T-helper 1 cell treated with Interleukin-12 subunit alpha and Interleukin-12 subunit beta and Interleukin-4 antibody, amounts not matched to agents 30 μg/mL and 1 μg/mL, for 36 hours (primary cell): ENCODE data around the gene OR4F17.
"Not testable (repeated sequence)": the region's sequence is repeated elsewhere in the genome, so short reads cannot be mapped to it uniquely, and the experiment has no call there.

Source experiments
- H3K27ac Mint-ChIP-seq: one replicate; pipeline ENCODE4 v1.8.0; 2021; ENCODE audit warnings: mild to moderate bottlenecking, mixed read lengths
- H3K27me3 Mint-ChIP-seq: one replicate; pipeline ENCODE4 v1.8.0; 2021; ENCODE audit warnings: low read depth, mixed read lengths
- H3K36me3 Mint-ChIP-seq: one replicate; pipeline ENCODE4 v1.8.0; 2021; ENCODE audit warnings: low read depth, mixed read lengths
- H3K4me1 Mint-ChIP-seq: one replicate; pipeline ENCODE4 v1.8.0; 2021; ENCODE audit warnings: low read depth, mixed read lengths
- H3K4me3 Mint-ChIP-seq: one replicate; pipeline ENCODE4 v1.8.0; 2021; ENCODE audit warnings: mild to moderate bottlenecking, moderate library complexity, mixed read lengths
- H3K9me3 Mint-ChIP-seq: one replicate; pipeline ENCODE4 v1.8.0; 2021; ENCODE audit warnings: mixed read lengths

OR4F17 gene, protein sequence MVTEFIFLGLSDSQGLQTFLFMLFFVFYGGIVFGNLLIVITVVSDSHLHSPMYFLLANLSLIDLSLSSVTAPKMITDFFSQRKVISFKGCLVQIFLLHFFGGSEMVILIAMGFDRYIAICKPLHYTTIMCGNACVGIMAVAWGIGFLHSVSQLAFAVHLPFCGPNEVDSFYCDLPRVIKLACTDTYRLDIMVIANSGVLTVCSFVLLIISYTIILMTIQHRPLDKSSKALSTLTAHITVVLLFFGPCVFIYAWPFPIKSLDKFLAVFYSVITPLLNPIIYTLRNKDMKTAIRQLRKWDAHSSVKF

DNA sequence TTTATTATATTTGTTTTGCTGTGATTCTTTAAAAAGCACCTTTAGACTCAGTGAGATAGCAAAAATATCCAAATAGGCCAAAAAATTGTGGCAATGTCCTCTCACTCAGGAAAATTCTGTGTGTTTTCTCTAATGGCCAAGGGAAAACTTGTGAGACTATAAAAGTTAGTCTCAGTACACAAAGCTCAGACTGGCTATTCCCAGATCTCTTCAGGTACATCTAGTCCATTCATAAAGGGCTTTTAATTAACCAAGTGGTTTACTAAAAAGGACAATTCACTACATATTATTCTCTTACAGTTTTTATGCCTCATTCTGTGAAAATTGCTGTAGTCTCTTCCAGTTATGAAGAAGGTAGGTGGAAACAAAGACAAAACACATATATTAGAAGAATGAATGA is at the start of gene OR4F17:
OR4F17 (plus strand) TSS at position 301 of the 400 bp plus-strand sequence. CDS start 3,575 bp downstream, outside the sequence.
- H3K4me1 Mint-ChIP-seq, H3K4me3 Mint-ChIP-seq, H3K27ac Mint-ChIP-seq, H3K9me3 Mint-ChIP-seq, H3K27me3 Mint-ChIP-seq, H3K36me3 Mint-ChIP-seq: not testable (repeated sequence)

DNA sequence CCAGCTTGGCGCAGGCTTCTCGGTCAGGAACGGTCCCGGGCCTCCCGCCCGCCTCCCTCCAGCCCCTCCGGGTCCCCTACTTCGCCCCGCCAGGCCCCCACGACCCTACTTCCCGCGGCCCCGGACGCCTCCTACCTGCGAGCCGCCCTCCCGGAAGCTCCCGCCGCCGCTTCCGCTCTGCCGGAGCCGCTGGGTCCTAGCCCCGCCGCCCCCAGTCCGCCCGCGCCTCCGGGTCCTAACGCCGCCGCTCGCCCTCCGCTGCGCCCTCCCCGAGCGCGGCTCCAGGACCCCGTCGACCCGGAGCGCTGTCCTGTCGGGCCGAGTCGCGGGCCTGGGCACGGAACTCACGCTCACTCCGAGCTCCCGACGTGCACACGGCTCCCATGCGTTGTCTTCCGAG is 36.1 kb upstream of the OR4F17 start:
- H3K4me3 Mint-ChIP-seq, H3K9me3 Mint-ChIP-seq, H3K36me3 Mint-ChIP-seq, H3K27me3 Mint-ChIP-seq, H3K27ac Mint-ChIP-seq, H3K4me1 Mint-ChIP-seq: not testable (repeated sequence)

DNA sequence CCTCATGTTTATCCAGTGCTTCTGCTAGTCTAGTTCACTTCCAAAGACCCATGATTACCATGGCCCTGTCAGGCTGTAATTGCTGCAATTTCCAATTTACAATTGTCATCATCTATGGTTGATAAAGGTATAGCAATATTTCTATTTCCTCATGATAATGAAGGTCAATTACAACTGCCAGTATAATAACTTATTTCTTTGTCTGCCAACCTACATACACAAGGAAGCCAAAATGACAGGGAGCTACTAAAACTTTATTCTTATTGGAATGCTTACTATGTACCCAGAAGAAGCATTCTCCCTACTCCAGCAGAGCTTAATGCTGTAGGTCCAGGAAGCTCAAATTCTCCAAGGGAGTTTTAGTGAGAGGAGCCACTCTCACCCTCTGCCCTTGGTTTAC is 24.0 kb upstream of the OR4F17 start:
- not testable (repeated sequence) for H3K9me3 Mint-ChIP-seq, H3K4me1 Mint-ChIP-seq, H3K4me3 Mint-ChIP-seq, H3K27me3 Mint-ChIP-seq, H3K27ac Mint-ChIP-seq, H3K36me3 Mint-ChIP-seq

DNA sequence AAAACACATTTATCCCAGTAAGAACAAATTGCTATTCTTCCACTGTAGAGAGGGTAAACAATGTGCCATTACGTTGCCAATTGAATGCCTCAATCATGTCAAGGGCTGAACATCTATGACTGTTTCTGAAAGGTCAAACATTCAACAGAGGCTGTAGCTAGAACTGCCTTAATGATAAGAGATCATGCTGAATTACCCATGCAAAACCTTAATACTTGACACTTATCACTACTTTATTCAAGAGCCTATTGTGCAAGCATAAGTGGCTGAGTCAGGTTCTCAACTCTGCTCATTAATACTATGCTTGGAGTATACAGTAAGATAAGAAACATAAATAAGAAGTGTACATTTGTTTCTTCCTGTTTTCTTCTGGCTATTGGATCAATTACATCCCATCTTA is 23.3 kb upstream of the OR4F17 start:
- H3K27ac Mint-ChIP-seq, H3K27me3 Mint-ChIP-seq, H3K4me3 Mint-ChIP-seq, H3K36me3 Mint-ChIP-seq, H3K4me1 Mint-ChIP-seq, H3K9me3 Mint-ChIP-seq: not testable (repeated sequence)

DNA sequence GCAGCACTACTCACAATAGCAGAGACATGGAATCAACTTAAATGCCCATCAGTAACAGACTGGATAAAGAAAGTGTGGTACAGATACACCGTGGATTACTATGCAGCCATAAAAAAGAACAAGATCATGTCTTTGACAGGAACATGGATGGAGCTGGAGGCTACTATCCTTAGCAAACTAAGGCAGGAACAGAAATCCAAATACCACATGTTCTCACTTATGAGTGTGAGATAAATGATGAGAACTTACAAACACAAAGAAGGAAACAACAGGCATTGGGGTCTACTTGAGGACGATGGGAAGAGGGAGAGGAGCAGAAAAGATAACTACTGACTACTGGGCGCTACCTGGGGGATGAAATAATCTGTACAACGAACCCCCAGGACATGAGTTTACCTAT is 16.2 kb upstream of the OR4F17 start:
- H3K27me3 Mint-ChIP-seq, H3K36me3 Mint-ChIP-seq, H3K4me1 Mint-ChIP-seq, H3K4me3 Mint-ChIP-seq, H3K9me3 Mint-ChIP-seq, H3K27ac Mint-ChIP-seq: not testable (repeated sequence)

DNA sequence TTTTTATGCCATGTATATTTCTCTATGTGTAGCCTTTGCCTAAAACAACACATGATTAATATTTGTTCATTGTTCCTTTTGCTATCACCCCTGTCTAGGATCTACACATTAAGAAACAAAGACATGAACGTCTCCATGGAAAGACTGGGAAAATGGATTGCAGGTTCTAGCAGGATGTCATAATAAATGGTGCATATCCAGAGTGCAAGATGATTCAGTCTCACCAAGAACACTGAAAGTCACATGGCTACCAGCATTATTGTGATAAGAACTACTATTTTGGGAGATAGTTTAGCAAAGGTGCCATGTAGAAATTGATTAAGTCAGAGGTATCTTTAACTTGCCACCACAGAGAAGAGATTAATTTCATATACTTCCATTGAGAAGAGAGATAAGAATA is 12.1 kb upstream of the OR4F17 start:
- not testable (repeated sequence) for H3K36me3 Mint-ChIP-seq, H3K27me3 Mint-ChIP-seq, H3K9me3 Mint-ChIP-seq, H3K4me1 Mint-ChIP-seq, H3K4me3 Mint-ChIP-seq, H3K27ac Mint-ChIP-seq

DNA sequence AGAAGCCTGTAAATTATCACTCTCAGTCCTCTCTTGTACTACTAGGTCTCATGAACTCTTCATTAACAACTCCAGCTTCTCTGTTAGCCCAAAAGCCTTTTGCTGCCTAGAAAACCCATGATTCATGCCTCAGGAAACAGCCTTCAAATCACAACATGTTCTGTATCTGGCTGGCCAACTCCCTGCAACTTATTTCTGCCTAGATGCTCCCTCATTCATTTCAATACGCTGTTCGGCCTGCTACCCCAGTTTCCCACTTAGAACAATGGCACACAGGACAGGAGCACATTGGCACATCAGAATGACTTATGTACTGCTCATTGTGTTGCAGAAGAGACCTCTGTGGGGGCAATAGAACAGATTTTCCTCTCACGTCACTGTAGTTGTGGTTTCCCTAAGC is 9.3 kb upstream of the OR4F17 start:
- not testable (repeated sequence) for H3K9me3 Mint-ChIP-seq, H3K27me3 Mint-ChIP-seq, H3K4me1 Mint-ChIP-seq, H3K4me3 Mint-ChIP-seq, H3K27ac Mint-ChIP-seq, H3K36me3 Mint-ChIP-seq

DNA sequence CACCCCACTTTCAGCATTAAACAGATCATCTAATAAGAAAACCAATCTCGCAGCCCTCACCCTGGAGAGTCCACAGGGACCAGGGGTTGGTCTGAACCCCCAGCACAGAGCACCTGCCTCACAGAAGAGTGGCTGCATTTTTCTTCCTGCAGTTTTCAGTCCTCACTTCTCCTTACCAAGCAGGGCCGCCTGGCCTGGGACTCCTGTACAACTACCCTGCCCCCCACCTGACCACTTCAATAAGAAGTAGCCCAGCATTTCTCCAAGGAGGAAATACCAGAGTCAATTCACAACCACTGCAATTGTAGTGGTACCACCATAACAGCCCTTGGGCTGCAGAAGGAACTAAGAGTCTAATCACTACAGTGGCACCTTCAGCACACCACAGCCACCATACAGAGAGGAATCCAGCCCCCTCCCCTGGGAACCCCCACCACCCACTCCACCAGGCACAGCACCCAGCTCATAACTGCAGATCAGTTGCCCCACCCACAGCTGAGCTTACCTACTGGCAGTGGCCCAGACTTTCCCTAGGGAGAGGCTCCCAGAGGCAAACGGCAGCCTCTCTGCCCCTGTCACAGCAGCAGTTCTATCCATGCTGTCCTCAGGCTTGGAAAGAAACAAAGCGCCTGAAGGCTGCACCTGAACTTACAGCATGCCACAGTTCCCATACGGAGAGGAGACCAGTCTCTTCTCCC is 13.7 kb downstream of the OR4F17 start:
- not testable (repeated sequence) for H3K9me3 Mint-ChIP-seq, H3K27ac Mint-ChIP-seq, H3K4me1 Mint-ChIP-seq, H3K36me3 Mint-ChIP-seq, H3K27me3 Mint-ChIP-seq, H3K4me3 Mint-ChIP-seq
